ENCODE data around the gene CFAP97.
"Not testable (repeated sequence)": the region's sequence is repeated elsewhere in the genome, so short reads cannot be mapped to it uniquely, and the experiment has no call there.

Gene CFAP97

GRCh38 chr4:185222598-185222997, 18.8 kb upstream of the CFAP97 start:
- DNase-seq (ENCODE audit: low read depth in 2 of 2), result no peak

GRCh38 chr4:185221912-185222311, 18.1 kb upstream of the CFAP97 start:
- DNase-seq (ENCODE audit: low read depth in 2 of 2), result no peak

- no peak for DNase-seq (ENCODE audit: low read depth in 2 of 2)
Measured at GRCh38 chr4:185221491-185221890, 17.7 kb upstream of the CFAP97 start.

DNA sequence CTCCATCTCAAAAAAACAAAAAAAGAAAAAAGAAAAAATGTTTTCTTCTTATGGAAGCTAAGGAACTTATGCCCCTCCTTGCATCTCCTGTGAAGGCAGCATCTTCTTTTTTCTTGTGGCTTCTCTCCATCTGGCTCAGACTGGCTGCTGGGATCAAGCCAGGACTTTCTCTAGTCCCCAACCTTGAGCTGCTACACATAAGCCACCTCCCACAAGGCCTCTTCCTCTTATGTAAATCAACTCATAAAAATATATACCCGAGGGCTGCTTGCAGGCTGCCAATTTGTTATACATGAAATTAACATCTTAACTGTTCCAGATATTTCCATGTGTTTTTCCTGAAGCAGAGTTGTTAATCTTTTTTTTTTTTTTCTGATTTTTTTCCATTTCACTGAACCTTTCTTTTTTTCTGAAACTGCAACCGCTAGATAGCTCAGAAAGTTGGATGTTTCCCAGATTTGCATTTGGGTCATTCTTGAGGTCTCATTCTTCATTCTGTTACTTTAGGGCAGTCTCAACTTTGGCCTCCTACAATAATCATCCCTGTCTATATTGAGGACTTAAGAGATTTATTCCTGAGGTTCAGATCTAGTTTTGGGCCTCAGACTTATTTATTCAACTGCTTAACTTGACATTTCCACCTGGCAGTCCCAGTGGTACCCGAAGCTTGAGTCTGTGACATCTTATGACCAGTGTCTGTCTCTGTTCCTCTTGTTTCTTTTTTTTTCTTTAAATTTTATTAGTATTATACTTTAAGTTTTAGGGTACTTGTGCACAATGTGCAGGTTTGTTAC, 15.9 kb upstream of the CFAP97 start:
- no peak for DNase-seq (ENCODE audit: low read depth in 2 of 2)

- DNase-seq (ENCODE audit: low read depth in 2 of 2), result no peak
Measured at GRCh38 chr4:185218312-185218711, 14.5 kb upstream of the CFAP97 start.

DNA sequence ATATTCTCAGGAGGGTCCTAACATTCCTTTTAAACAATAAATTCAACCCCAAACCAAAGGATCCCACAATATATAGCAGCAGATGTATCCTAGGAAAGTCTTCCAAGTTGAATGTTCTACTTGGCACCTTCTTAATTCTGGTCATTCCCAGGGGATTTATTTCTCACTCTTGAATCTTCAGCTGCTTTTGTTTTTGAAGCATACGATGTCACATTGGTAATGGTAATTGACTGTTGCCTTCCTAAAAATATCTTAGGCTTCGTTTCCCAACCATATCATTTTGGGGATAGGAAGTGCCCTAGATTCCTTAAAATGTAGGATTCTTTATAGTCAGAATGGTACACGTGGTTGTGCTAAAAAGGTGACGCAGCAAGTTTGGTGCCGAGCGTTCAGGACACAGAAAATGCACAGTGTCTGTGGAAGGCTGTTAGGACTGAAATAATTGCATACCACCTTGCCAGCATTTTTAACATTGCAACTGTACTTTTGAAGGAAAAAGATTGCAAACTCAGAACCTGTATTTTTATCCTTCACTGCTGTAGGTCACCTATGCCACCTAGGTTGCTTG, 13.7 kb upstream of the CFAP97 start:
- DNase-seq (ENCODE audit: low read depth in 2 of 2), result no peak

DNA sequence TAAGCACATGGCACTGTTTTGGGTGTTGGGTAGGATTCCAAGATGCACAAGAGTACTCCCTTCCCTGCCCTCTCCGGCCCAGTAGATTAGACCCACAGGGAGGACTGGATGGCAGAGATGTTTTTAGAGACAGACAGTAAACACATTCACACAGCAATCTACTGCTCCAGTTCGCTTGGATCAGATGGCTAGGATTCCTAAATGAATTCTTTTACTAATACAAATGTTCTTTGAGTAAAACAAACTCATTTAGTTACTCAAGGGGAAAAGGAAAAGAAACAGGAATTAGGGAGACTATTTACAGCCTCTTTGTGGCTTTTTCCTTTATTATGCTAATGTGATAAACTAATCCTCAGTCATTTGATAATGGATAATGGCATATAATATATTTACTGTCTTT, 11.5 kb upstream of the CFAP97 start:
- no peak for DNase-seq (ENCODE audit: low read depth in 2 of 2)

DNA sequence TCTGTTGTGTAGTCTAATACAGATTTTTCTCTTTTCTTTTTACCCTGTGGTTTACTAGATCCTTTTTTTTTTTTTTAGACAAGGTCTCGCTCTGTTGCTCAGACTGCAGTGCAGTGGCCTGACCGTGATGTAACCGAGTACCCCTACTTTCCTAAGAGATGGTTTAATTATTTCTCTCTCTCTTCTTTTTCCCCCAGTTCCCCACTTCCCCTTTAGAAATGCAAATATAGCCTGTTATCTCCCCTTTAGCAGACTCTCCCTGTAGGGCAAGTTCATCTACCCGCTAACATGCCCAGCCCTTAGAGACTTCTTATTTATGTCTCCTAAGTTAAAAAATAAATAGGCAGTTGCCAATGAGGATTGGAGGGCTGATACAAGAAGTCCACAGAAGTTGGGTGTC, 10.1 kb upstream of the CFAP97 start:
- DNase-seq (ENCODE audit: low read depth in 2 of 2), result no peak

DNA sequence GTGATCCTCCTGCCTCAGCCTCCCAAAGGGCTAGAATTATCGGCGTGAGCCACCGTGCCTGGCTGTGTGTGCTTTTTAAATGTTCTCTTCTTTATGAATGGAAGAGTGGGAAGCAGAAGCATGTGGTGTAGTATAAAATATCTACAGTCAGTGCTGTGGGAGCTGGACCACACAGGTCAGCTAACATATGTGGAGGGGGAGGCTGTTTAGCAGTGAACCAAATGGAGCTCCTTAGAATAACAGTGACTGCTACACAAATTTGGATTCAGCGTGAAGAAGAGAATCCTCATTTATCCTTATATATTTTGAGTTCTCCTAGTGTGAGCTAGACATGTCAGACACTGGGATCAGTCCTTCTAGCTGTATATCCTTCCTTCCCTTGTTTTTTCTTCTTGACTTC, 8.8 kb upstream of the CFAP97 start:
- DNase-seq (ENCODE audit: low read depth in 2 of 2), result no peak

DNA sequence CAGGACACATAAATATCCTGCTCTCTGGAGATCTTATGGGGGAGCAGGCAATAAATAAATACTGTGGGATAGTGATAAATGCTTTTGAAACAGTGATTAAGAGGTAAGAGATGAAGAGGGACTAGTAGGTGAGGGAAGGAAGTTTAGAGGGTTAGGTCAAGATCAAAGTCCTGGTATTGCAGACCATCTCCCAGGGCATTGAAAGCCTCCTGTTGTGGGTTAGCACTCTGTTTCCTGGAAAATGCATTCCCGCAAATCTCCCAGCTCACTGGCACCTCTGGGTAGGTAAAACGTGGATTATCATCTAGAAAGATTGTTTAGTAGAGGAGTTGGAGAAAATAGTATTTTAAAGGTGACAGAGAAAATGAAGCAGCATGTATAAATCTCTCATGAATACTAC, 7.8 kb upstream of the CFAP97 start:
- no peak for DNase-seq (ENCODE audit: low read depth in 2 of 2)

DNA sequence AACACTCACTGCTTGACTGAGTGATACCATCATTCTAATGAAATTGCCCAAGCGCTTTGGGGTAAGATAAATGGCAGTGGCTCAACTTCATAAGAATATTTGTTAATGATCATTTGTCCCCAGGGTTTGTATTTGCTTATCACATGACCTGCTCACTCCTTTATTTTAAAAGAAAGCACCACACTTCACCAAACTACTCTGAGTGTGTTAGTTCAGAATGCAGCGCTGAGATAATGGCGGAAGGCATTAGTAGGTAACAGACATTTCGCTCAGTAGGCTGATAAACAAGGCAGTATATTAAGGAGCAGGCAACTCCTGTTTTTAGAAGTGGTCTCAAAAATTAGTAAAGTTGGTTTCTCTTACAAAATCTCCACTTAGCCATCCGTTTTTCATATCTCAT, 7.2 kb upstream of the CFAP97 start:
- no peak for DNase-seq (ENCODE audit: low read depth in 2 of 2)

DNA sequence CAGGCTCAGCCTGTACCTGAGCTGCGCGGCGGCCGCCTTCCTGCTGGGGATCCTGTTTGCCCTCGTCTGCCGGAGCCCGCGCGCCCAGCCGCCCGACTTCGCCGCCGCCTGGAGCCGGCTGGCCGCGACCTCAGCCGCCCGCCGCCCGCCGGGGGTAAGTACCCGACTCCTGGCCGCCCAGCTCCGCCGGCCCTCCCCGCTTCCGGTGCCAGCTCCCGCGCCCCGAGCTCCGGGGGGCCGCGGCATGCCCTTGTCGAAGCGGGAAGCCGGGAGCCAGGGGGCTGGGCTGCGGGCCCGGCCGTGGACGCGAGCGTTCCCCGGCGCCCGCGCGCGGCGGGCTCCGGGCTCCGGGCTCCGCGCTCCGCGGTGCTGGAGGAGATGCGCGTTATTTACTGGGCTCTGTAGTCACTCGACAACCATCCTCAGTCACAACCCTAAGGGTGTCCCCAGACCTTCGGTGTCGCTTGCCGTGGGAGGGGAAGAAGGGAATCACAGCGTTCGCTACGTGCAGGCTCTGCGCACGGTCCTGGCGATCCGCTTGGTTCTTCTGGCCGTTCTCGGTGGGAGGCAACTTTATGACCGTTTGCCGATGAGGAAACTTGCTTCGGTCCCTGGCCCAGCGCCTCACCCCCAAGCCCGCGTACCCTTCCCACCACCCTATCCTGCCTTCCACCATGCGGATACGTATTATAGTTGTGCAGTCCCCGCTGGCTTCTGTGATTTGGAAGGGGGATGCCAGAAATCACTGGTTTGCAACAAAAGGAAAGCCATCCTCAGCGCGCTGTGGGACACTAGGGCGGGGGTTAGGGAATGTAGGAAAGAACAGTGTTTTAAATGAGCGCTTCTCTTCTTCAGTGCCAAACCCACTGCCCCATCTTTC, 6.5 kb upstream of the CFAP97 start:
- DNase-seq (ENCODE audit: low read depth in 2 of 2), result peak; percentile 28 to 32

- not testable (repeated sequence) for DNase-seq (ENCODE audit: low read depth in 2 of 2)
Measured at GRCh38 chr4:185209852-185210101, 6.0 kb upstream of the CFAP97 start.

- peak; percentile 80 to 89 for DNase-seq (ENCODE audit: low read depth in 2 of 2)
Measured at GRCh38 chr4:185209031-185209851, 5.4 kb upstream of the CFAP97 start, which contains the start of gene SNX25. TSS of gene SNX25 (plus strand) at chr4:185209598. CDS start at chr4:185209827, 229 bp downstream.

- DNase-seq (ENCODE audit: low read depth in 2 of 2), result no peak
Measured at GRCh38 chr4:185207466-185207865, 3.7 kb upstream of the CFAP97 start.

GRCh38 chr4:185205697-185206342, 2.0 kb upstream of the CFAP97 start:
- DNase-seq (ENCODE audit: low read depth in 2 of 2), result no peak

DNA sequence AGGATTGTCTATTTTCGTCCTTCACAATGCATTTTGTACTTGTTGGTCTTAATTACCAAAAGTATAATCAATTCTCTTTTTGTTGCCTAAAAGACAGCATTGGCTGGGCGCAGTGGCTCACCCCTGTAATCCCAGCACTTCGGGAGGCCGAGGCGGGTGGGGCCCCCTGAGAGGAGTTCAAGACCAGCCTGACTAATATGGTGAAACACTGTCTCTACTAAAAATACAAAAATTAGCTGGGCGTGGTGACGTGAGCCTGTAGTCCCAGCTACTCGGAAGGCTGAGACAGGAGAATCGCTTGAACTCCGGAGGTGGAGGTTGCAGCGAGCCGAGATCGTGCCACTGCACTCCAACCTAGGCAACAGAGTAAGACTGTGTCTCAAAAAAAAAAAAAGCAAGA, 1.3 kb upstream of the CFAP97 start:
- DNase-seq (ENCODE audit: low read depth in 2 of 2), result not testable (repeated sequence)

- DNase-seq (ENCODE audit: low read depth in 2 of 2), result no peak
Measured at GRCh38 chr4:185204238-185204910, 574 bp upstream of the CFAP97 start.

DNA sequence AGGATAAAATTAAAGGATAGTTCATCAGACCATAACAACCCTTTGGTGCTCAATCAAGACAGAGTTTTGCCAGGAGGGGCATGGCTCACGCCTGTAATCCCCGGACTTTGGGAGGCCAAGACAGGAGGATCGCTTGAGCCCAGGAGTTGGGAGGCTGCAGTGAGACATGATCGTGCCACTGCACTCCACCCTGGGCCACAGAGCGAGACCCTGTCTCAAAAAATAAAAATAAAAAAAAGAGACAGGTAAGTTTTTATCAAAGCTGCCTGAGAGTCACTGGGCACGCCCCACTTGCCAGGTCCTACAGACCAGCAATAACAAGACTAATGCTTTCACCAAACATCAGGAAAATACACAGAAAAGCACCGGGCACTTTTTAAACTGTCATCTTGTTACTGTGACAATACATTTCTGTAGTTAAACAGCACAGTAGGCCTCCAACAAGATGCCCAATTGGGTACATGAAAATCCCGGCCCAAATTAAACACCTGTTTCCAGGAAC, 765 bp downstream of the CFAP97 start:
- no peak for DNase-seq (ENCODE audit: low read depth in 2 of 2)

All from stimulated activated CD4-positive, alpha-beta T cell treated with anti-CD3 and anti-CD28 coated beads, Interleukin-1b, Interleukin-23, amount 100 ng/mL, for 4 hours (primary cell).